Psoas muscle (tissue), 8 donors: ENCODE results near the gene PHLPP1. TPM values are rescaled to one million over a fixed set of nuclear protein-coding genes. Genes with fewer than 3 reads are reported as not detected.

Source experiments
- ATAC-seq, 4 donors: fragments of 200-7000 bp; cut with Tn5 transposase; one replicate each; pipeline ENCODE4 v1.9.1; 2020; ENCODE audit warnings: moderate library complexity in 3 of 4, mild to moderate bottlenecking in 2 of 4
- DNase-seq, 2 donors: peaks; one replicate each; pipeline ENCODE4 v3.0.0-alpha.2; 2020
- H3K27ac ChIP-seq: fragments of 200-600 bp; one replicate; pipeline ENCODE4 v1.8.0; 2022
- H3K27me3 ChIP-seq, 3 donors: fragments of 200-600 bp in 1 of 3; one replicate each; pipeline versions ENCODE4 v1.6.1 to v1.8.0; 2013 to 2022; ENCODE audit warnings: low read length in 2 of 3, mild to moderate bottlenecking in 2 of 3, moderate library complexity in 1 of 3; ENCODE audit not compliant: insufficient read depth in 3 of 3
- H3K36me3 ChIP-seq, 2 donors: fragments of 200-600 bp in 1 of 2; one replicate each; pipeline versions ENCODE4 v1.6.1 to v1.8.0; 2013 to 2022; ENCODE audit warnings: low read depth in 1 of 2, mild to moderate bottlenecking in 1 of 2, moderate library complexity in 1 of 2; ENCODE audit not compliant: insufficient read depth in 1 of 2
- H3K4me1 ChIP-seq: fragments of 200-600 bp; one replicate; pipeline ENCODE4 v1.8.0; 2022
- H3K4me3 ChIP-seq: fragments of 200-600 bp; one replicate; pipeline ENCODE4 v1.8.0; 2022; ENCODE audit warnings: mild to moderate bottlenecking
- H3K9me3 ChIP-seq: fragments of 200-600 bp; one replicate; pipeline ENCODE4 v1.8.0; 2022
- WGBS, 3 donors: extraction: QIAGEN DNeasy Blood & Tissue Kit; methylation state at CpG; one replicate each; pipeline versions ENCODE4 v1.1.6 to v1.1.7; 2013; 5-methylcytosine and 5-hydroxymethylcytosine counted together
- intact Hi-C, 2 donors: fragments of 100-400 bp; cut with DNase I; formaldehyde crosslinking; loops; one replicate each; pipeline versions ENCODE4 v1.11.0 to v1.14.2; 2022
- polyA plus RNA-seq, 3 donors: library from polyadenylated mRNA; stranded (reverse); fragments of 200-250 nt; gene quantifications; one replicate each; pipeline ENCODE4 v1.2.3, GENCODE V29; 2013
- total RNA-seq, 4 donors: library from RNA; stranded (reverse); fragmentation: NEBNext Ultra II Directional in 2 of 4; extraction: Animal tissue kit (Norgen Biotek cat#: 25700) in 2 of 4; gene quantifications; one replicate each; pipeline versions ENCODE4 v1.2.1 to v1.2.4, GENCODE V29; 2021 to 2023
- TF ChIP-seq, protein P1 (sequence below): fragments of 200-600 bp; IDR thresholded peaks from one replicate; pipeline ENCODE4 v1.8.0; 2022; ENCODE audit warnings: antibody characterized with exemption
- donor health status: healthy with polysubstance abuse.
- donor health status: DM: no; HTN: no; CAD: no; lungs with moderate emphysema.
- donor health status: Bipolar disorder and iron deficiency.
- donor health status: healthy.
- donor health status: DM: yes; HTN: yes; CAD: no.
- donor health status: DM: no; HTN: no; CAD: no.
- donor health status: DM: no; HTN: no; CAD: no.
- donor health status: DM: yes; HTN: yes; CAD: no.

The PHLPP1 gene
- total and polyA plus RNA-seq, 7 donors, result 0.79 to 6.4 (median 3.5) TPM

- ATAC-seq (no peak), DNase-seq (no peak)
- Histone ChIP-seq H3K27ac (no peak overlapping the region), H3K4me3 (no peak overlapping the region), H3K4me1 (no peaks in the 10 kb centered on the region), H3K9me3 (no peaks in the 10 kb centered on the region), H3K36me3 (no peaks in the 10 kb centered on the region), H3K27me3 (peaks cover 0 to 5% (median 3%) of the 10 kb centered on the region in 3 donors)
- TF ChIP-seq, protein P1, sequence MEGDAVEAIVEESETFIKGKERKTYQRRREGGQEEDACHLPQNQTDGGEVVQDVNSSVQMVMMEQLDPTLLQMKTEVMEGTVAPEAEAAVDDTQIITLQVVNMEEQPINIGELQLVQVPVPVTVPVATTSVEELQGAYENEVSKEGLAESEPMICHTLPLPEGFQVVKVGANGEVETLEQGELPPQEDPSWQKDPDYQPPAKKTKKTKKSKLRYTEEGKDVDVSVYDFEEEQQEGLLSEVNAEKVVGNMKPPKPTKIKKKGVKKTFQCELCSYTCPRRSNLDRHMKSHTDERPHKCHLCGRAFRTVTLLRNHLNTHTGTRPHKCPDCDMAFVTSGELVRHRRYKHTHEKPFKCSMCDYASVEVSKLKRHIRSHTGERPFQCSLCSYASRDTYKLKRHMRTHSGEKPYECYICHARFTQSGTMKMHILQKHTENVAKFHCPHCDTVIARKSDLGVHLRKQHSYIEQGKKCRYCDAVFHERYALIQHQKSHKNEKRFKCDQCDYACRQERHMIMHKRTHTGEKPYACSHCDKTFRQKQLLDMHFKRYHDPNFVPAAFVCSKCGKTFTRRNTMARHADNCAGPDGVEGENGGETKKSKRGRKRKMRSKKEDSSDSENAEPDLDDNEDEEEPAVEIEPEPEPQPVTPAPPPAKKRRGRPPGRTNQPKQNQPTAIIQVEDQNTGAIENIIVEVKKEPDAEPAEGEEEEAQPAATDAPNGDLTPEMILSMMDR, result no peak
- intact Hi-C loops, result loop anchor here in 1 of 2 donors (10.0 kb wide), 1 partner anchor 802 kb away; the partner anchor contains the start of genes PIGN and RELCH
- WGBS, 3 donors, result 82 to 89% (median 85%) methylated on average over 19 of the region's 19 CpGs
These were observed 271.9 kb downstream of the PHLPP1 start for GRCh38 chr18:62987055-62987830.

DNA sequence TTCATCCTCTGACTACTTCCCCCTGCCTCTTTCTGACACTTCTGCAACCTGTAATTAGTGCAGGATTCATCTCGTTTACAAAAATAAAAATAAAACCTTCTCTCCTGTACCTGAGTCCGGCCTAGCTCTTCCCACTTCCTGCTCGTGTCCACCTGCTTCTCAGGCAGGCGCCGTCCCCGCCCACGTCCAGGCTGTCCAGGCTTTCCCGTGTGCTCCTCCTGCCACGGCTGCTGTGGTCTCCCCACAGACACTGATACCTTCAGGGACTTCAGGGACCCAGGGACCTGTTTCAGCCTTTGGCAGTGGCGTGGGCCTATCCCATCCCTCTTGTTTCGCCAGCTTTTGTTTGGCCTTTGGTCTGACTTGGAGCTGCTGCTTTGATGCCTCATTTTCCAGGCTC, 272.5 kb downstream of the PHLPP1 start:
- intact Hi-C loops, result loop anchor here in 1 of 2 donors (10.0 kb wide), 1 partner anchor 803 kb away; the partner anchor contains the start of genes PIGN and RELCH
- Histone ChIP-seq H3K27me3 (peaks cover 0 to 5% (median 3%) of the 10 kb centered on the region in 3 donors), H3K4me1 (no peaks in the 10 kb centered on the region), H3K36me3 (no peaks in the 10 kb centered on the region), H3K4me3 (no peak overlapping the region), H3K27ac (no peak overlapping the region), H3K9me3 (no peaks in the 10 kb centered on the region)
- TF ChIP-seq, protein P1, result no peak
- ATAC-seq (no peak), DNase-seq (no peak)
- 88 to 92% (median 91%) methylated on average over 11 of the region's 11 CpGs for WGBS, 3 donors

DNA sequence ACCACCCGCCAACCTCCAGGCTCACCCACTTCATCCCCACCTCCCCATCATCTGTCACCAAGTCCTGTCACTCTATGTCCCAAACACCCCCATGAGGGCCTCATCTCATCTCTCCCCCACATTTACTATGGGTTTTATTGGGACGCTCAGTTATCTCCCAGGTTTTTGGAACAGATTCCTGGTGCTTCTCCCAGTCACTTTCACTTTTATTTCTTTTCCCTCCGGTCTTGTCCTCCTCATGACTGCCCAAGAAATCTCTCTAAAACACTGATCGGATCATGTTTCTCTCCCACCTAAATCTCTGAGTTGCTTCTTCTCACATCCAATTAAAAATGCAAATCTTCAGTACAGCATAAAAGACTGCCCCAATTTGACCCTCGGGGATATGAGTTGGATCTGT, 273.1 kb downstream of the PHLPP1 start:
- Histone ChIP-seq H3K4me1 (no peaks in the 10 kb centered on the region), H3K27ac (no peak overlapping the region), H3K9me3 (no peaks in the 10 kb centered on the region), H3K27me3 (peaks cover 0 to 5% (median 3%) of the 10 kb centered on the region in 3 donors), H3K4me3 (no peak overlapping the region), H3K36me3 (no peaks in the 10 kb centered on the region)
- 42 to 63% (median 49%) methylated on average over 5 of the region's 5 CpGs for WGBS, 3 donors
- TF ChIP-seq, protein P1, result no peak
- ATAC-seq (no peak), DNase-seq (no peak)
- intact Hi-C loops, result loop anchor here in 1 of 2 donors (10.0 kb wide), 1 partner anchor 804 kb away; the partner anchor contains the start of genes PIGN and RELCH

DNA sequence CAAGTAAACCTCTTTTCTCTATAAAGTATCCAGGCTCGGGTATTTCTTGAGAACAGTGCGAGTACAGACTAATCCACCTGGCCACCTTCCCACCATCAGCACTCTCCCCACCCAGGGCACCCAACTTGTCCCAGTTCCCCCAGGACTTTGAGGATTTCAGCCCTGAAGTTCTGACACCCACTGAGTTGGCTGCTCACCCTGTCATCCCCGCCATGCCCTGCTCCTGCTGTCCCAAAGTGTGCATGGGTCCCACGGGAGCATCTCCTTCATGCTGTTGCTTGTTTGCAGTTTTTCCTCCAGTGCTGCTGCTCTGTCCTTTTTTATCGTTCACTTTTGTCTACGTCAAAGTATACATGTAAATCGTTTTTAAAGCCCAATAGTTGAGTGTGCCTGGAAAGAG, 273.9 kb downstream of the PHLPP1 start:
- Histone ChIP-seq H3K4me3 (no peak overlapping the region), H3K9me3 (no peaks in the 10 kb centered on the region), H3K4me1 (no peaks in the 10 kb centered on the region), H3K27me3 (peaks cover 0 to 5% (median 3%) of the 10 kb centered on the region in 3 donors), H3K27ac (no peak overlapping the region), H3K36me3 (no peaks in the 10 kb centered on the region)
- 62 to 73% (median 65%) methylated on average over 7 of the region's 7 CpGs for WGBS, 3 donors
- ATAC-seq, result no peak
- no peak for DNase-seq
- TF ChIP-seq, protein P1, result no peak
- intact Hi-C loops, result loop anchor here in 1 of 2 donors (10.0 kb wide), 1 partner anchor 804 kb away; the partner anchor contains the start of genes PIGN and RELCH
